IMR-90 (cell line): Measurements from ENCODE around the gene GNG7. TPM values are rescaled to one million over a fixed set of nuclear protein-coding genes. Genes with fewer than 3 reads are reported as not detected.

Source experiments
- ATAC-seq: fragments of 200-7000 bp; cut with Tn5 transposase; 2 replicates; pipeline ENCODE4 v1.9.1; 2020; ENCODE audit warnings: low read depth, mild to moderate bottlenecking, moderate library complexity
- BruUV-seq: library from RNA; stranded (reverse); fragments of 400-500 nt; replicated peaks from 2 replicates; lab custom pipeline; 2021; lab: Mats Ljungman, UMichigan
- CTCF ChIA-PET: fragments of 300-600 bp; formaldehyde crosslinking; extraction: SDS; loops from one replicate; lab custom pipeline; 2021; ENCODE audit warnings: antibody characterized with exemption; lab: Yijun Ruan, JAX
- POLR2A ChIA-PET: fragments of 300-600 bp; sonication (Branson Sonifier 250); formaldehyde crosslinking; loops from one replicate; lab custom pipeline; 2022; ENCODE audit warnings: antibody characterized with exemption; ENCODE audit not compliant: unreplicated experiment; lab: Charles Lee
- DNase-seq: peaks from one replicate; pipeline ENCODE4 v3.0.0; 2013
- H2AFZ ChIP-seq: replicated peaks from 2 replicates; pipeline ENCODE3; 2013; ENCODE audit warnings: low read length, mild to moderate bottlenecking; ENCODE audit not compliant: poor library complexity
- H2AK5ac ChIP-seq: 2 replicates; pipeline ENCODE4 v1.6.1; 2013; ENCODE audit warnings: low read depth, low read length, inconsistent platforms
- H2AK9ac ChIP-seq: replicated peaks from 2 replicates; pipeline ENCODE3; 2013; ENCODE audit warnings: mild to moderate bottlenecking, low read depth, low read length, moderate library complexity; ENCODE audit not compliant: poor library complexity
- H2BK120ac ChIP-seq: 2 replicates; pipeline ENCODE4 v1.6.1; 2013; ENCODE audit warnings: low read depth, low read length, inconsistent platforms
- H2BK15ac ChIP-seq: 3 replicates; pipeline ENCODE4 v1.6.1; 2013; ENCODE audit warnings: low read depth, low read length, inconsistent platforms
- H2BK20ac ChIP-seq: 2 replicates; pipeline ENCODE4 v1.6.1; 2013; ENCODE audit warnings: low read depth, mild to moderate bottlenecking, inconsistent platforms, low read length, moderate library complexity
- H2BK5ac ChIP-seq: 2 replicates; pipeline ENCODE4 v1.6.1; 2013; ENCODE audit warnings: mild to moderate bottlenecking, low read depth, low read length, inconsistent platforms; ENCODE audit not compliant: poor library complexity, severe bottlenecking
- H3K14ac ChIP-seq: replicated peaks from 2 replicates; pipeline ENCODE4 v1.6.1; 2013; ENCODE audit warnings: low read depth, low read length, inconsistent platforms
- H3K18ac ChIP-seq: 2 replicates; pipeline ENCODE4 v1.6.1; 2013; ENCODE audit warnings: low read depth, low read length, control low read depth
- H3K23ac ChIP-seq: 2 replicates; pipeline ENCODE4 v1.6.1; 2013; ENCODE audit warnings: low read depth, low read length, inconsistent platforms
- H3K27ac ChIP-seq: 2 replicates; pipeline ENCODE4 v1.5.1; 2013; ENCODE audit warnings: mild to moderate bottlenecking, control low read depth, low read length; ENCODE audit not compliant: insufficient read depth
- H3K27me3 ChIP-seq: 2 replicates; pipeline ENCODE4 v1.6.1; 2013; ENCODE audit warnings: low read length; ENCODE audit not compliant: control insufficient read depth, insufficient read depth
- H3K36me3 ChIP-seq: 2 replicates; pipeline ENCODE4 v1.6.1; 2013; ENCODE audit warnings: low read length, mixed read lengths; ENCODE audit not compliant: control insufficient read depth, insufficient read depth
- H3K4ac ChIP-seq: 2 replicates; pipeline ENCODE4 v1.6.1; 2013; ENCODE audit warnings: low read depth, low read length, inconsistent platforms
- H3K4me1 ChIP-seq: 2 replicates; pipeline ENCODE4 v1.6.1; 2013; ENCODE audit warnings: low read length, mixed read lengths; ENCODE audit not compliant: control insufficient read depth, insufficient read depth
- H3K4me2 ChIP-seq: 2 replicates; pipeline ENCODE4 v1.6.1; 2013; ENCODE audit warnings: low read depth, mild to moderate bottlenecking, control low read depth, low read length, moderate library complexity
- H3K4me3 ChIP-seq: 2 replicates; pipeline ENCODE4 v1.5.1; 2013; ENCODE audit warnings: low read depth, mild to moderate bottlenecking, control low read depth, low read length, moderate library complexity; ENCODE audit not compliant: insufficient read depth
- H3K56ac ChIP-seq: 2 replicates; pipeline ENCODE4 v1.6.1; 2013; ENCODE audit warnings: low read length, inconsistent platforms; ENCODE audit not compliant: insufficient read depth; ENCODE audit errors: extremely low read depth
- H3K79me1 ChIP-seq, 2 experiments: 2 replicates each; pipeline ENCODE4 v1.6.1; 2013; ENCODE audit warnings: low read length in 2 of 2, inconsistent platforms in 1 of 2, low read depth in 1 of 2
- H3K9ac ChIP-seq: 2 replicates; pipeline ENCODE4 v1.6.1; 2013; ENCODE audit warnings: low read depth, low read length, control low read depth
- H3K9me1 ChIP-seq: 2 replicates; pipeline ENCODE4 v1.6.1; 2013; ENCODE audit warnings: low read length, inconsistent platforms; ENCODE audit not compliant: insufficient read depth
- H3K9me3 ChIP-seq: 2 replicates; pipeline ENCODE4 v1.6.1; 2013; ENCODE audit warnings: low read length; ENCODE audit not compliant: control insufficient read depth, insufficient read depth
- H4K20me1 ChIP-seq: 2 replicates; pipeline ENCODE4 v1.6.1; 2013; ENCODE audit warnings: low read length, inconsistent platforms; ENCODE audit not compliant: insufficient read depth
- H4K5ac ChIP-seq: 2 replicates; pipeline ENCODE4 v1.6.1; 2013; ENCODE audit warnings: mild to moderate bottlenecking, low read depth, low read length, control low read depth
- H4K8ac ChIP-seq, 2 experiments: 2 replicates each; pipeline ENCODE4 v1.6.1; 2013; ENCODE audit warnings: low read depth in 2 of 2, low read length in 2 of 2, control low read depth in 1 of 2, inconsistent platforms in 1 of 2
- H4K91ac ChIP-seq: 2 replicates; pipeline ENCODE4 v1.6.1; 2013; ENCODE audit warnings: low read depth, low read length, inconsistent platforms; ENCODE audit not compliant: insufficient read depth
- BHLHE40 ChIP-seq: fragments of 150-350 bp; IDR thresholded peaks from 2 replicates; pipeline ENCODE4 v1.6.1; 2016; ENCODE audit warnings: mild to moderate bottlenecking, low read depth, low read length
- ELK1 ChIP-seq: fragments of 150-350 bp; IDR thresholded peaks from 2 replicates; pipeline ENCODE4 v1.6.1; 2016; ENCODE audit warnings: low read depth, mild to moderate bottlenecking, low read length, moderate library complexity, borderline replicate concordance
- FOS ChIP-seq: fragments of 150-350 bp; IDR thresholded peaks from 2 replicates; pipeline ENCODE4 v1.6.1; 2016; ENCODE audit warnings: low read depth, low read length
- MAZ ChIP-seq: IDR thresholded peaks from 2 replicates; pipeline ENCODE4 v1.6.1; 2012; ENCODE audit warnings: low read depth, mild to moderate bottlenecking, low read length, improper control_type of control experiment, moderate library complexity, borderline replicate concordance
- MXI1 ChIP-seq: IDR thresholded peaks from 2 replicates; pipeline ENCODE4 v1.6.1; 2012; ENCODE audit warnings: low read depth, mild to moderate bottlenecking, low read length, moderate library complexity, borderline replicate concordance
- NFE2L2 ChIP-seq: fragments of 150-350 bp; IDR thresholded peaks from 2 replicates; pipeline ENCODE4 v1.6.1; 2016; ENCODE audit warnings: low read depth, mild to moderate bottlenecking, low read length
- POLR2A ChIP-seq: IDR thresholded peaks from 2 replicates; pipeline ENCODE4 v1.6.1; 2012; ENCODE audit warnings: mild to moderate bottlenecking, low read depth, low read length
- RAD21 ChIP-seq: IDR thresholded peaks from 2 replicates; pipeline ENCODE4 v1.6.1; 2012; ENCODE audit warnings: low read length, improper control_type of control experiment
- RFX5 ChIP-seq: IDR thresholded peaks from 2 replicates; pipeline ENCODE4 v1.8.0; 2012; ENCODE audit warnings: low read depth, mild to moderate bottlenecking, low read length, moderate library complexity
- SMC3 ChIP-seq: fragments of 150-350 bp; IDR thresholded peaks from 2 replicates; pipeline ENCODE4 v1.6.1; 2016; ENCODE audit warnings: low read depth, mild to moderate bottlenecking, antibody characterized with exemption, low read length, moderate library complexity
- USF2 ChIP-seq: fragments of 150-350 bp; IDR thresholded peaks from 2 replicates; pipeline ENCODE4 v1.6.1; 2017; ENCODE audit warnings: mild to moderate bottlenecking, antibody characterized with exemption, low read length, low read depth
- WGBS, 2 experiments: methylation state at CpG; one replicate each; pipeline versions ENCODE4 v1.1.5 to v1.1.7; 2013; ENCODE audit warnings: missing lambda C conversion rate in 2 of 2; ENCODE audit not compliant: insufficient read length in 1 of 2; ENCODE audit errors: extremely low coverage in 2 of 2; 5-methylcytosine and 5-hydroxymethylcytosine counted together
- dilution Hi-C: fragments of 300-500 bp; cut with HindIII; formaldehyde crosslinking; loops from one replicate; pipeline ENCODE4 v1.14.3; 2018; ENCODE audit warnings: low sequenced_read_pairs; ENCODE audit not compliant: unreplicated experiment
- in situ Hi-C: fragments of 300-500 bp; cut with MboI; formaldehyde crosslinking; loops from 3 replicates; pipeline ENCODE4 v1.14.3; 2019; ENCODE audit warnings: low sequenced_read_pairs, inconsistent platforms, mixed read lengths
- intact Hi-C: fragments of 100-400 bp; cut with micrococcal nuclease; formaldehyde crosslinking; loops from 2 replicates; pipeline ENCODE4 v1.10.0; 2022
- polyA plus RNA-seq, 3 experiments: library from polyadenylated mRNA; depleted of rRNA; stranded (reverse); fragments of >200 nt; gene quantifications; 2 replicates each; pipeline ENCODE4 v1.2.3, GENCODE V29; 2012; ENCODE audit warnings: low replicate concordance in 1 of 3
- total RNA-seq: library from RNA; depleted of rRNA; stranded (reverse); fragments of >200 nt; gene quantifications from 2 replicates; pipeline ENCODE4 v1.2.3, GENCODE V29; 2012
- TF ChIP-seq, protein P1 (sequence below): conservative IDR thresholded peaks from 2 replicates; pipeline ENCODE4 v1.5.1; 2012; ENCODE audit warnings: mild to moderate bottlenecking, low read depth, low read length, improper control_type of control experiment

The GNG7 gene
- total and polyA plus RNA-seq, 2 of the 4 experiments (the other 2 are of a cell fraction) = under 0.01 to 0.21 TPM

- H2AFZ ChIP-seq = peak overlapping the region; percentile 75
- peak overlapping the region; percentile 84; the same call in 1 of the 2 replicates for H2AK5ac ChIP-seq
- no peaks in the 10 kb centered on the region for H3K36me3 ChIP-seq
- peaks cover 0 to 14% of the 10 kb centered on the region in 2 experiments; a peak in 2 of 4 replicates for H3K79me1 ChIP-seq
- H3K18ac ChIP-seq = no peak overlapping the region
- peaks cover 3% of the 10 kb centered on the region; the same call in 1 of the 2 replicates for H4K20me1 ChIP-seq
- no peak overlapping the region for H4K91ac ChIP-seq
- whole genome bisulfite sequencing, 2 experiments = 8% methylated on average over 40 of the region's 78 CpGs; no CpG with 5 or more reads in 1 of the 2 experiments
- no peak overlapping the region for H3K56ac ChIP-seq
- no peak overlapping the region for H2BK15ac ChIP-seq
- H3K9me1 ChIP-seq = peaks cover 6% of the 10 kb centered on the region
- no TSS peak for BruUV-seq
- H3K4me3 ChIP-seq = peak overlapping the region; percentile 12
- DNase-seq (no peak), ATAC-seq (peak; percentile 59)
- intact Hi-C loops (no loop called here), in situ Hi-C loops (no loop called here), dilution Hi-C loops (no loop called here)
- no peak overlapping the region for H3K4ac ChIP-seq
- H3K27me3 ChIP-seq = no peaks in the 10 kb centered on the region; the same call in 1 of the 2 replicates
- H3K9me3 ChIP-seq = 0 out of 2 replicates have a peak, but pooled peaks cover under 1% of the 10 kb centered on the region
- ChIA-PET CTCF (no interaction called here), POLR2A (no interaction called here)
- no peak overlapping the region for H3K23ac ChIP-seq
- H2AK9ac ChIP-seq = peak overlapping the region; percentile 92
- H4K5ac ChIP-seq = no peak overlapping the region
- peak overlapping the region in 1 of 2 experiments; percentile 35; a peak in 1 of 4 replicates for H4K8ac ChIP-seq
- H2BK120ac ChIP-seq = no peak overlapping the region; the same call in 1 of the 2 replicates
- no peak overlapping the region for H3K14ac ChIP-seq
- no peak overlapping the region for H3K9ac ChIP-seq
- TF ChIP-seq RFX5 = no peak
- no peak for TF ChIP-seq BHLHE40
- TF ChIP-seq POLR2A = no peak
- no peak for TF ChIP-seq USF2
- no peak for TF ChIP-seq SMC3
- TF ChIP-seq FOS = no peak
- TF ChIP-seq RAD21 = no peak
- TF ChIP-seq, protein P1, sequence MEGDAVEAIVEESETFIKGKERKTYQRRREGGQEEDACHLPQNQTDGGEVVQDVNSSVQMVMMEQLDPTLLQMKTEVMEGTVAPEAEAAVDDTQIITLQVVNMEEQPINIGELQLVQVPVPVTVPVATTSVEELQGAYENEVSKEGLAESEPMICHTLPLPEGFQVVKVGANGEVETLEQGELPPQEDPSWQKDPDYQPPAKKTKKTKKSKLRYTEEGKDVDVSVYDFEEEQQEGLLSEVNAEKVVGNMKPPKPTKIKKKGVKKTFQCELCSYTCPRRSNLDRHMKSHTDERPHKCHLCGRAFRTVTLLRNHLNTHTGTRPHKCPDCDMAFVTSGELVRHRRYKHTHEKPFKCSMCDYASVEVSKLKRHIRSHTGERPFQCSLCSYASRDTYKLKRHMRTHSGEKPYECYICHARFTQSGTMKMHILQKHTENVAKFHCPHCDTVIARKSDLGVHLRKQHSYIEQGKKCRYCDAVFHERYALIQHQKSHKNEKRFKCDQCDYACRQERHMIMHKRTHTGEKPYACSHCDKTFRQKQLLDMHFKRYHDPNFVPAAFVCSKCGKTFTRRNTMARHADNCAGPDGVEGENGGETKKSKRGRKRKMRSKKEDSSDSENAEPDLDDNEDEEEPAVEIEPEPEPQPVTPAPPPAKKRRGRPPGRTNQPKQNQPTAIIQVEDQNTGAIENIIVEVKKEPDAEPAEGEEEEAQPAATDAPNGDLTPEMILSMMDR = no peak
- no peak; the same call in 1 of the 2 replicates for TF ChIP-seq MAZ
- no peak for TF ChIP-seq ELK1
- no peak for TF ChIP-seq MXI1
- no peak for TF ChIP-seq NFE2L2
- H3K4me1 ChIP-seq = peaks cover 11% of the 10 kb centered on the region
- no peak overlapping the region for H2BK5ac ChIP-seq
- H2BK20ac ChIP-seq = 0 out of 2 replicates have a peak overlapping the region, but pooled peaks have one; percentile 10
- peak overlapping the region; percentile 56 for H3K4me2 ChIP-seq
- H3K27ac ChIP-seq = no peak overlapping the region
Measured at GRCh38 chr19:2488942-2489731, 213.4 kb downstream of the GNG7 start.
